Vagina (tissue), 2 donors: ENCODE measurements around the gene DNAAF5. TPM values are rescaled to one million over a fixed set of nuclear protein-coding genes. Genes with fewer than 3 reads are reported as not detected.

Source experiments
- DNase-seq, 2 donors: peaks; one replicate each; pipeline ENCODE4 v3.0.0-alpha.2; 2017; ENCODE audit errors: extremely low spot score in 2 of 2
- H3K27ac ChIP-seq: fragments of 200-600 bp; sonication (generic); one replicate; pipeline ENCODE4 v1.5.1; 2019
- H3K27me3 ChIP-seq: fragments of 200-600 bp; sonication (generic); one replicate; pipeline ENCODE4 v1.5.1; 2019
- H3K36me3 ChIP-seq, 2 donors: fragments of 200-600 bp; sonication (generic); one replicate each; pipeline ENCODE4 v1.5.1; 2017 to 2019
- H3K4me1 ChIP-seq: fragments of 200-600 bp; sonication (generic); one replicate; pipeline ENCODE4 v1.5.1; 2019
- H3K4me3 ChIP-seq, 2 donors: fragments of 200-600 bp; sonication (generic); 1 replicate in 1 of 2; 2 replicates in 1 of 2; pipeline ENCODE4 v1.5.1; 2016 to 2019
- H3K9me3 ChIP-seq: fragments of 200-600 bp; sonication (generic); one replicate; pipeline ENCODE4 v1.5.1; 2019
- CTCF ChIP-seq, 3 experiments: fragments of 450-650 bp in 2 of 3; fragments of 200-600 bp in 1 of 3; sonication (generic) in 1 of 3; IDR thresholded peaks; one replicate each; pipeline ENCODE4 v1.5.1; 2017 to 2019; ENCODE audit warnings: antibody characterized with exemption in 3 of 3, mild to moderate bottlenecking in 2 of 3, moderate library complexity in 2 of 3
- POLR2A ChIP-seq, 2 donors: fragments of 450-650 bp; IDR thresholded peaks; one replicate each; pipeline ENCODE4 v1.6.1; 2017; ENCODE audit warnings: antibody characterized with exemption in 2 of 2, mild to moderate bottlenecking in 2 of 2, moderate library complexity in 2 of 2
- POLR2AphosphoS5 ChIP-seq, 2 donors: sonication (generic); formaldehyde crosslinking; IDR thresholded peaks; one replicate each; pipeline ENCODE4 v1.9.0; 2017; ENCODE audit warnings: antibody characterized with exemption in 2 of 2, mild to moderate bottlenecking in 2 of 2, low read depth in 1 of 2; ENCODE audit not compliant: insufficient read depth in 1 of 2
- intact Hi-C: fragments of 100-400 bp; cut with DNase I; formaldehyde crosslinking; loops from one replicate; pipeline ENCODE4 v1.15.1; 2023
- total RNA-seq: library from RNA; depleted of rRNA; stranded (reverse); fragments of >200 nt; gene quantifications from one replicate; pipeline ENCODE4 v1.2.3, GENCODE V29; 2016

Gene DNAAF5
- total RNA-seq, 1 donor from 2014 or later: 29.7 TPM

- intact Hi-C loops: no loop called here
- Histone ChIP-seq H3K4me3 (no peak overlapping the region), H3K9me3 (no peaks in the 10 kb centered on the region), H3K27ac (peak overlapping the region; percentile 34), H3K36me3 (peaks cover 0 to 19% of the 10 kb centered on the region in 2 donors), H3K4me1 (peaks cover 30% of the 10 kb centered on the region), H3K27me3 (no peaks in the 10 kb centered on the region)
- no peak for DNase-seq
- TF ChIP-seq POLR2AphosphoS5 (IDR thresholded peaks at IDR 0.05; ENCODE audit: insufficient read depth in 1 of 2, low read depth in 1 of 2) (peak; percentile 31 to 79), CTCF (IDR thresholded peaks at IDR 0.05) (no peak), POLR2A (IDR thresholded peaks at IDR 0.05) (no peak)
These were observed 42.5 kb downstream of the DNAAF5 start for GRCh38 chr7:768881-769504.

GRCh38 chr7:770336-770735, 43.8 kb downstream of the DNAAF5 start:
- TF ChIP-seq POLR2AphosphoS5 (IDR thresholded peaks at IDR 0.05; ENCODE audit: insufficient read depth in 1 of 2, low read depth in 1 of 2) (no peak), CTCF (IDR thresholded peaks at IDR 0.05) (no peak), POLR2A (IDR thresholded peaks at IDR 0.05) (no peak)
- intact Hi-C loops: loop anchor here (5.0 kb wide), 2 partner anchors 253 to 448 kb away; partner anchors contain the start of gene PDGFA
- Histone ChIP-seq H3K4me3 (no peak overlapping the region), H3K27ac (peak overlapping the region; percentile 84), H3K4me1 (peaks cover 30% of the 10 kb centered on the region), H3K27me3 (no peaks in the 10 kb centered on the region), H3K36me3 (peaks cover 0 to 10% of the 10 kb centered on the region in 2 donors), H3K9me3 (no peaks in the 10 kb centered on the region)
- DNase-seq: no peak

- Histone ChIP-seq H3K4me1 (peaks cover 30% of the 10 kb centered on the region), H3K36me3 (peaks cover 0 to 13% of the 10 kb centered on the region in 2 donors), H3K27me3 (no peaks in the 10 kb centered on the region), H3K4me3 (no peak overlapping the region), H3K27ac (peak overlapping the region; percentile 84), H3K9me3 (no peaks in the 10 kb centered on the region)
- intact Hi-C loops: loop anchor here (5.0 kb wide), 2 partner anchors 253 to 448 kb away; partner anchors contain the start of gene PDGFA
- no peak for TF ChIP-seq CTCF (IDR thresholded peaks at IDR 0.05)
- TF ChIP-seq POLR2AphosphoS5 (IDR thresholded peaks at IDR 0.05; ENCODE audit: insufficient read depth in 1 of 2, low read depth in 1 of 2): no peak
- no peak for TF ChIP-seq POLR2A (IDR thresholded peaks at IDR 0.05)
- no peak for DNase-seq
These were observed 44.3 kb downstream of the DNAAF5 start for GRCh38 chr7:770741-771166.

GRCh38 chr7:771234-772004, 44.9 kb downstream of the DNAAF5 start:
- Histone ChIP-seq H3K4me1 (peaks cover 30% of the 10 kb centered on the region), H3K27me3 (no peaks in the 10 kb centered on the region), H3K36me3 (peaks cover 0 to 20% of the 10 kb centered on the region in 2 donors), H3K27ac (peak overlapping the region; percentile 84), H3K9me3 (no peaks in the 10 kb centered on the region), H3K4me3 (no peak overlapping the region)
- no peak for TF ChIP-seq POLR2A (IDR thresholded peaks at IDR 0.05)
- peak; percentile 76 to 83 for TF ChIP-seq POLR2AphosphoS5 (IDR thresholded peaks at IDR 0.05; ENCODE audit: insufficient read depth in 1 of 2, low read depth in 1 of 2)
- no peak for TF ChIP-seq CTCF (IDR thresholded peaks at IDR 0.05)
- peak in 1 of 2 donors; percentile 94 for DNase-seq
- intact Hi-C loops: loop anchor here (5.0 kb wide), 2 partner anchors 254 to 449 kb away; partner anchors contain the start of gene PDGFA
